ENCODE measurements around the gene ANXA2. TPM values are rescaled to one million over a fixed set of nuclear protein-coding genes. Genes with fewer than 3 reads are reported as not detected.

ANXA2 gene
- total RNA-seq, result 1,675 and 2,850 TPM in 2 replicates

GRCh38 chr15:60397772-60398445 lies at the start of gene ANXA2:
ANXA2 (minus strand) TSS chr15:60397986; CDS start chr15:60386075, 11,911 bp downstream.

Small RNAs within 50 kb of the gene (small RNA-seq; reads per million reads assigned to genes)
- gene AC087385.3 (ENCODE audit: low replicate concordance), result not detected

Other genes starting within 250 kb of the ANXA2 start
- gene ICE2, start 81.2 kb upstream of the ANXA2 start, total RNA-seq, result 17.7 and 24.6 TPM in 2 replicates

Data from placental pericyte (primary cell).